KG1 (cell line): ENCODE data around the gene HS6ST1.

Experiments
- DNase-seq: peaks from one replicate; lab custom pipeline; 2025; lab: John Stamatoyannopoulos, UW

The HS6ST1 gene

GRCh38 chr2:128237911-128238697, 80.6 kb downstream of the HS6ST1 start:
- DNase-seq: no peak

GRCh38 chr2:128237081-128237534, 81.6 kb downstream of the HS6ST1 start:
- no peak for DNase-seq

- DNase-seq: no peak
These were observed 82.1 kb downstream of the HS6ST1 start for GRCh38 chr2:128236491-128237035.

DNA sequence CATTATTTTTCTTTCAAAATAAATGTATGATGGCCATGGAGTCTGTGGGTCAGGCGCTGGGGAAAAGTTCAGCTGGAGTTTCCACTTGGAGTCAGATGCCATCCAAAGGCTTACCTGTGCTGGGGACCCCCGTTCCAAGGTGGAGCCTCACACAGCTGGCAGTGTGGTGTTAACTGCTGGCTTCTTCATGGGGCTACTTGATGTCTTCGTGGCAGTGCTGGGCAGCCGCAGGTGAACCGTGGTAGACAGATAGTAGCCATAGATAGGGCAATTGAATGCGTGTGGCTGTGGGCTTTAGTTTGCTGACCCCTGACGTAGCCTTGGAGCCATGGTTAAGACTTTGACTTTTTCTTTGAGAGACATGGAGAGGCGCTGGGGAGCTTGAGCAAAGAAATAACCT, 83.1 kb downstream of the HS6ST1 start:
- no peak for DNase-seq

DNA sequence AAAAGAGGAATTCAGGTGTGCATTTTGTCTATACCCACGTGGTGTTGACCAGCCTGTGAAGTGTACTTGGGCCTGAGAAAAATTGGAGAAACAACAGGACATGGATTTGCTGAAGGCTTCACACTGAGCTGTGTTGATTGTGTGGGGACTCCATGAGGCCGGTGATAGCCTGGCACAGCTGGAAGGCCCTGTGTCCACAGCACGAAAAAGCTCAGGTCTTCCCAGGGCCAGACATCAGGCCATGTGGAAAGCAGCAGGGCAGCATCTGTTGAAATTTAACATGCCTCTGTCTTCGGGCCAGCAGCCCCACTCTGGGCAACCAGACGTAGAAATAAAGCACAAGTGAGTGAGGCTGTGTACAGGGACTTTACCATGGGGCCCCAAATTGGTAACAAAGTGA, 84.1 kb downstream of the HS6ST1 start:
- no peak for DNase-seq

DNA sequence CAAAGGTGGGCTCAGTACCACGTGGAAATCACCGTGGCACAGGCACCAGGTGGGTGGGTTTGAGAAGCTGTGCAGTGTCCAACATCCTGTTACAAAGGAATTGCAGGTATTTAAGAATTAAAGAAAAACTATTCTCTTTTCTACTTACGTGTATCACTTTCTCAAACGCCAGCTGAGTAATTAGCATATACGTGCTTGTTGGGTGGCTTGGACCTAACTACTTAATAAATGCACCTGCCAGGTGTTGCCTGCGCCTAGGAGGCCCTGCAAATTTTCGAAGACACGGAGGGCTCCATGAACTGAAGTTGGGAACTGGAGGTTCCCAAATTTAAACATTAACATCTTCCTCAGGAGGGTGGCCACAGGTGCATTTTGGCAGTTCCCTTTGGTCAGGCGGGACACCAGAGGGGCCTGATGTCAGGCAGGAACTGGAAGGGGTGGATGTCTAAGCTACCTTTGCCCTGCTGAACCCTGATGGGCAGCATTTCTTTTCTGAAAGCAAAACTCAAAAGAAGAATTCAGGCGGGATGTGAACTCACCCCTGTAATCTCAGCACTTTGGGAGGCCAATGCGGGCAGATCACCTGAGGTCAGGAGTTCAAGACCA, 84.8 kb downstream of the HS6ST1 start:
- DNase-seq: no peak

GRCh38 chr2:128232965-128233789, 85.5 kb downstream of the HS6ST1 start:
- peak; percentile 70 for DNase-seq

- no peak for DNase-seq
These were observed 89.8 kb downstream of the HS6ST1 start for GRCh38 chr2:128228894-128229293.

GRCh38 chr2:128227862-128228261, 90.8 kb downstream of the HS6ST1 start:
- DNase-seq: no peak

- no peak for DNase-seq
These were observed 98.8 kb downstream of the HS6ST1 start for GRCh38 chr2:128219891-128220290.

DNA sequence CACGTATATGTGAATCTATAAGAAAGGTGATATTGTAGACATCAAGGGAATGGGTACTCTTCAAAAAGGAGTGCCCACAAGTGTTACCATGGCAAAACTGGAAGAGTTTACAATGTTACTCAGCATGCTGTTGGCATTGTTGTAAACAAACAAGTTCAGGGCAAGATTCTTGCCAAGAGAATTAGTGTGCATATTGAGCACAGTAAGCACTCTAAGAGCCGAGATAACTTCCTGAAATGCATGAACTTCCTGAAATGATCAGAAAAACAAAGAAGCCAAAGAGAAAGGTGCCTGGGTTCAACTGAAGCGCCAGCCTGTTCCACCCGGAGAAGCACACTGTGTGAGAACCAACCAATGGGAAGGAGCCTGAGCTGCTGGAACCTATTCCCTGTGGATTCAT, 101.0 kb downstream of the HS6ST1 start:
- DNase-seq: peak; percentile 11

GRCh38 chr2:128215897-128216642, 102.6 kb downstream of the HS6ST1 start:
- DNase-seq: no peak
